GM12874 (cell line): ENCODE results near the gene TMUB2.

ENCODE experiments used
- CTCF ChIP-seq: IDR thresholded peaks from 2 replicates; pipeline ENCODE4 v1.5.1; 2011; ENCODE audit warnings: low read depth, mild to moderate bottlenecking, control low read depth, low read length, moderate library complexity; ENCODE audit not compliant: insufficient read depth

The TMUB2 gene

GRCh38 chr17:44220213-44221083 lies 33.7 kb downstream of the TMUB2 start:
- TF ChIP-seq CTCF: no peak

GRCh38 chr17:44221084-44221861 lies 34.5 kb downstream of the TMUB2 start:
- no peak for TF ChIP-seq CTCF

- no peak for TF ChIP-seq CTCF
Observed at GRCh38 chr17:44221862-44222111, 35.0 kb downstream of the TMUB2 start.

- TF ChIP-seq CTCF: peak; percentile 26; the same call in 1 of the 2 replicates
Observed at GRCh38 chr17:44222112-44222869, 35.5 kb downstream of the TMUB2 start.

- no peak for TF ChIP-seq CTCF
Observed at GRCh38 chr17:44223541-44224071, 36.8 kb downstream of the TMUB2 start.

- no peak for TF ChIP-seq CTCF
Observed at GRCh38 chr17:44229090-44229489, 42.3 kb downstream of the TMUB2 start.

GRCh38 chr17:44230140-44230539 lies 43.4 kb downstream of the TMUB2 start:
- no peak for TF ChIP-seq CTCF
